ENCODE results near the gene SDS. TPM values are rescaled to one million over a fixed set of nuclear protein-coding genes. Genes with fewer than 3 reads are reported as not detected.

Gene SDS
- total and polyA plus RNA-seq, 2 of the 13 experiments (the other 11 are each of a cell fraction or from before 2014, with no cell fraction given), result not detected

DNA sequence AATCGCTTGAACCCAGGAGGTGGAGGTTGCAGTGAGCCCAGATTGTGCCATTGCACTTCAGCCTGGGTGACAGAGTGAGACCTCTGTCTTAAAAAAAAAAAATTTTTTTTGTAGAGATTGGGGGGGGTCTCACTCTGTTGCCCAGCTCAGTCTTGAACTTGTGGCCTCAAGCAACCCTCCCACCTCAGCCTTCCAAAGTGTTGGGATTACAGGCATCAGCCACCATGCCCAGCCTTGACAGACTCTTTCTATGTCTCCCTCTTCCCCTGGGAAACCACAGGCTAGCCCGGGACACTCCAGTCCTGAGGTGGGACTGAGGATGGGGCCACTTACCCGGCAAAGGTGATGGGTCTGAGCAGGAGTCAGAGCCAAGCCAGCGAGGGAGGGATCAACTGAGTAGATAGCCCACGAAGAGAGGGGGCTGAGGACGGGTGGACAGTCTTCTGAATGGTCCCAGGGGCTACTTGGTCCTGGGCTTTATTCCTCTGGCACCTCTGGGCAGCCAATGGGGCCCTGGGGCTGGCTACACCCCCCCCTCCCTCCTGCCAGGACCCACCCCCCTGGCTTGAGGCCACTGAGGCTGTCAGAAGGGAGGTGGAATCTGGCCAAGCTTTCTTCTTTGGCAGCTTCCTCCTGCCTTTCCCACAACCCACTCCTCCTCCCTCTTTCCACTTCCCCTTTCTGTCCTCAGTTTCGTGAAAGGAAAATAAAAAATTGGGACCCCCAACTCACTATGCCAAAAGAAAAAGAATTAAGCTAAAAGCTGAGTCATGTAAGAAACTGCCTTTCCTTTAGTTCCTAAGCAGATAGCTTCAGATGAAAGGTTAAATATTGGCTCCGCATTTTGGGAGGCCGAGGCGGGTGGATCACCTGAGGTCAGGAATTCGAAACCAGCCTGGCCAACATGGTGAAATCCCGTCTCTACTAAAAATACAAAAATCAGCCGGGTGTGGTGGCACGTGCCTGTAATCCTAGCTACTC, at the start of gene SDS (continued):
- no peak for TF ChIP-seq ZNF737 (CRISPR knock-in tag; IDR thresholded peaks at IDR 0.05; ENCODE audit: borderline replicate concordance)
- no peak for TF ChIP-seq KAT7 (CRISPR knock-in tag; IDR thresholded peaks at IDR 0.05; ENCODE audit: borderline replicate concordance)
- TF ChIP-seq, protein P1, sequence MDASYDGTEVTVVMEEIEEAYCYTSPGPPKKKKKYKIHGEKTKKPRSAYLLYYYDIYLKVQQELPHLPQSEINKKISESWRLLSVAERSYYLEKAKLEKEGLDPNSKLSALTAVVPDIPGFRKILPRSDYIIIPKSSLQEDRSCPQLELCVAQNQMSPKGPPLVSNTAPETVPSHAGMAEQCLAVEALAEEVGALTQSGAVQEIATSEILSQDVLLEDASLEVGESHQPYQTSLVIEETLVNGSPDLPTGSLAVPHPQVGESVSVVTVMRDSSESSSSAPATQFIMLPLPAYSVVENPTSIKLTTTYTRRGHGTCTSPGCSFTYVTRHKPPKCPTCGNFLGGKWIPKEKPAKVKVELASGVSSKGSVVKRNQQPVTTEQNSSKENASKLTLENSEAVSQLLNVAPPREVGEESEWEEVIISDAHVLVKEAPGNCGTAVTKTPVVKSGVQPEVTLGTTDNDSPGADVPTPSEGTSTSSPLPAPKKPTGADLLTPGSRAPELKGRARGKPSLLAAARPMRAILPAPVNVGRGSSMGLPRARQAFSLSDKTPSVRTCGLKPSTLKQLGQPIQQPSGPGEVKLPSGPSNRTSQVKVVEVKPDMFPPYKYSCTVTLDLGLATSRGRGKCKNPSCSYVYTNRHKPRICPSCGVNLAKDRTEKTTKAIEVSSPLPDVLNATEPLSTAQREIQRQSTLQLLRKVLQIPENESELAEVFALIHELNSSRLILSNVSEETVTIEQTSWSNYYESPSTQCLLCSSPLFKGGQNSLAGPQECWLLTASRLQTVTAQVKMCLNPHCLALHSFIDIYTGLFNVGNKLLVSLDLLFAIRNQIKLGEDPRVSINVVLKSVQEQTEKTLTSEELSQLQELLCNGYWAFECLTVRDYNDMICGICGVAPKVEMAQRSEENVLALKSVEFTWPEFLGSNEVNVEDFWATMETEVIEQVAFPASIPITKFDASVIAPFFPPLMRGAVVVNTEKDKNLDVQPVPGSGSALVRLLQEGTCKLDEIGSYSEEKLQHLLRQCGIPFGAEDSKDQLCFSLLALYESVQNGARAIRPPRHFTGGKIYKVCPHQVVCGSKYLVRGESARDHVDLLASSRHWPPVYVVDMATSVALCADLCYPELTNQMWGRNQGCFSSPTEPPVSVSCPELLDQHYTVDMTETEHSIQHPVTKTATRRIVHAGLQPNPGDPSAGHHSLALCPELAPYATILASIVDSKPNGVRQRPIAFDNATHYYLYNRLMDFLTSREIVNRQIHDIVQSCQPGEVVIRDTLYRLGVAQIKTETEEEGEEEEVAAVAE (CRISPR knock-in tag; IDR thresholded peaks at IDR 0.05; ENCODE audit: borderline replicate concordance), result no peak
- TF ChIP-seq U2AF1 (optimal IDR thresholded peaks at IDR 0.05; ENCODE audit: low read depth, low read length), result no peak
- TF ChIP-seq HOXA5 (CRISPR knock-in tag; IDR thresholded peaks at IDR 0.05), result no peak

DNA sequence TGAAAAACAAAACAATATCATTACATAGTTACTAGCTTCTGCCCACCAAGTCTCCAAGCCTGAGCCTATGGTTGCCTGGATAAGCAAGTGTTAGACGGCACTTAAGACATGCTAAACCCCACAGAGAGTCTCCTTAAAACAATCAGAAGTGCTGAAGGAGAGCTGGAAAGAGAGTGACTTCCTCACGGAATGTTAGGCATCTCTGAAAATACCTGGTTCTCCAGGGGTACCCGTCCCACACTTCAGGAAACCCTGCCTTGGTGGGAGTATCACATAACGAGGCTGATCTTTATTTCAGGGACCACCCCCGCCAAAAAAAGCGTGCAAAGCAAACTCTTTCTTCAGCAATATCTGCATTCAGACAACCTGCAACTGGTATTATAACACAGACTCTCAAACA, 49.6 kb upstream of the SDS start:
- WGBS (ENCODE audit: low lambda C conversion rate), result 0% methylated on average over 5 of the region's 6 CpGs
- in situ Hi-C loops (cut with HindIII; ENCODE audit: extremely low pct_ligation_motif_present, low pct_unique_long_range_greater_than_20kb), result no loop called here
- no peak overlapping the region for H3K4me3 ChIP-seq (replicated peaks in 1 of 3; ENCODE audit: insufficient read depth in 1 of 3, low read depth in 2 of 3, low read length in 3 of 3)
- ChIA-PET POLR2A (no interaction called here), CTCF (ENCODE audit: low intra/inter-chr PET ratio, low total read pairs) (no interaction called here)
- no peaks in the 10 kb centered on the region for H3K79me2 ChIP-seq (ENCODE audit: insufficient read depth, low read length)
- no peak overlapping the region for H2AFZ ChIP-seq (ENCODE audit: low read length)
- ATAC-seq (no peak), FAIRE-seq (no peak), DNase-seq (ENCODE audit: low spot score) (no peak)
- no peaks in the 10 kb centered on the region for H3K9me3 ChIP-seq (ENCODE audit: low read length)
- H3K36me3 ChIP-seq (replicated peaks in 1 of 2; ENCODE audit: control insufficient read depth in 1 of 2, insufficient read depth in 2 of 2, low read length in 2 of 2), result no peaks in the 10 kb centered on the region
- no peak overlapping the region for H3K27ac ChIP-seq (ENCODE audit: extremely low read length, insufficient read depth, low read length)
- intact Hi-C loops (cut with micrococcal nuclease; ENCODE audit: unreplicated experiment), result no loop called here
- H3K27me3 ChIP-seq (ENCODE audit: control insufficient read depth in 1 of 2, insufficient read depth in 2 of 2, low read length in 2 of 2), result 0 out of 5 replicates have a peak, but pooled peaks cover 0 to 6% of the 10 kb centered on the region in 2 experiments
- no TSS peak for BruUV-seq (replicated peaks)
- no peak overlapping the region for H3K4me2 ChIP-seq (ENCODE audit: low read depth, low read length)
- H3K9ac ChIP-seq (ENCODE audit: insufficient read depth, low read depth, low read length), result no peak overlapping the region
- 0 out of 2 replicates have a peak, but pooled peaks cover 2% of the 10 kb centered on the region for H4K20me1 ChIP-seq (ENCODE audit: insufficient read depth, low read length)
- H3K4me1 ChIP-seq (ENCODE audit: insufficient read depth, low read length), result no peaks in the 10 kb centered on the region
- TF ChIP-seq, protein P2, sequence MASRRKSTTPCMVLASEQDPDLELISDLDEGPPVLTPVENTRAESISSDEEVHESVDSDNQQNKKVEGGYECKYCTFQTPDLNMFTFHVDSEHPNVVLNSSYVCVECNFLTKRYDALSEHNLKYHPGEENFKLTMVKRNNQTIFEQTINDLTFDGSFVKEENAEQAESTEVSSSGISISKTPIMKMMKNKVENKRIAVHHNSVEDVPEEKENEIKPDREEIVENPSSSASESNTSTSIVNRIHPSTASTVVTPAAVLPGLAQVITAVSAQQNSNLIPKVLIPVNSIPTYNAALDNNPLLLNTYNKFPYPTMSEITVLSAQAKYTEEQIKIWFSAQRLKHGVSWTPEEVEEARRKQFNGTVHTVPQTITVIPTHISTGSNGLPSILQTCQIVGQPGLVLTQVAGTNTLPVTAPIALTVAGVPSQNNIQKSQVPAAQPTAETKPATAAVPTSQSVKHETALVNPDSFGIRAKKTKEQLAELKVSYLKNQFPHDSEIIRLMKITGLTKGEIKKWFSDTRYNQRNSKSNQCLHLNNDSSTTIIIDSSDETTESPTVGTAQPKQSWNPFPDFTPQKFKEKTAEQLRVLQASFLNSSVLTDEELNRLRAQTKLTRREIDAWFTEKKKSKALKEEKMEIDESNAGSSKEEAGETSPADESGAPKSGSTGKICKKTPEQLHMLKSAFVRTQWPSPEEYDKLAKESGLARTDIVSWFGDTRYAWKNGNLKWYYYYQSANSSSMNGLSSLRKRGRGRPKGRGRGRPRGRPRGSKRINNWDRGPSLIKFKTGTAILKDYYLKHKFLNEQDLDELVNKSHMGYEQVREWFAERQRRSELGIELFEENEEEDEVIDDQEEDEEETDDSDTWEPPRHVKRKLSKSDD (CRISPR knock-in tag; IDR thresholded peaks at IDR 0.05; ENCODE audit: low read depth), result no peak
- TF ChIP-seq GATAD2A (CRISPR knock-in tag; IDR thresholded peaks at IDR 0.05) (no peak), ZNF883 (CRISPR knock-in tag; IDR thresholded peaks at IDR 0.05; ENCODE audit: not compliant biosample characterization) (no peak), ZNF33B (CRISPR knock-in tag; IDR thresholded peaks at IDR 0.05) (no peak), GATA4 (IDR thresholded peaks at IDR 0.05; ENCODE audit: borderline replicate concordance, low read depth) (no peak), EP300 (IDR thresholded peaks at IDR 0.05; ENCODE audit: low read depth in 2 of 2, low read length in 2 of 2) (no peak), EP300 (CRISPR knock-in tag; IDR thresholded peaks at IDR 0.05; ENCODE audit: borderline replicate concordance) (no peak), MAZ (IDR thresholded peaks at IDR 0.05; ENCODE audit: borderline replicate concordance, low read depth, low read length) (no peak), MAZ (CRISPR knock-in tag; IDR thresholded peaks at IDR 0.05; ENCODE audit: low read depth) (no peak), ZSCAN9 (CRISPR knock-in tag; IDR thresholded peaks at IDR 0.05; ENCODE audit: borderline replicate concordance) (no peak), ZIK1 (CRISPR knock-in tag; IDR thresholded peaks at IDR 0.05; ENCODE audit: borderline replicate concordance, low read depth) (no peak)
